ENCODE measurements around the gene TMEM59L.

GRCh38 chr19:18633321-18633720, 20.7 kb downstream of the TMEM59L start:
- TF ChIP-seq CTCF (IDR thresholded peaks at IDR 0.05) (no peak), POLR2A (IDR thresholded peaks at IDR 0.05) (no peak)
